ENCODE measurements around the gene RFNG. TPM values are rescaled to one million over a fixed set of nuclear protein-coding genes. Genes with fewer than 3 reads are reported as not detected.

RFNG gene
- total RNA-seq, 1 donor, result 46.3 TPM

DNA sequence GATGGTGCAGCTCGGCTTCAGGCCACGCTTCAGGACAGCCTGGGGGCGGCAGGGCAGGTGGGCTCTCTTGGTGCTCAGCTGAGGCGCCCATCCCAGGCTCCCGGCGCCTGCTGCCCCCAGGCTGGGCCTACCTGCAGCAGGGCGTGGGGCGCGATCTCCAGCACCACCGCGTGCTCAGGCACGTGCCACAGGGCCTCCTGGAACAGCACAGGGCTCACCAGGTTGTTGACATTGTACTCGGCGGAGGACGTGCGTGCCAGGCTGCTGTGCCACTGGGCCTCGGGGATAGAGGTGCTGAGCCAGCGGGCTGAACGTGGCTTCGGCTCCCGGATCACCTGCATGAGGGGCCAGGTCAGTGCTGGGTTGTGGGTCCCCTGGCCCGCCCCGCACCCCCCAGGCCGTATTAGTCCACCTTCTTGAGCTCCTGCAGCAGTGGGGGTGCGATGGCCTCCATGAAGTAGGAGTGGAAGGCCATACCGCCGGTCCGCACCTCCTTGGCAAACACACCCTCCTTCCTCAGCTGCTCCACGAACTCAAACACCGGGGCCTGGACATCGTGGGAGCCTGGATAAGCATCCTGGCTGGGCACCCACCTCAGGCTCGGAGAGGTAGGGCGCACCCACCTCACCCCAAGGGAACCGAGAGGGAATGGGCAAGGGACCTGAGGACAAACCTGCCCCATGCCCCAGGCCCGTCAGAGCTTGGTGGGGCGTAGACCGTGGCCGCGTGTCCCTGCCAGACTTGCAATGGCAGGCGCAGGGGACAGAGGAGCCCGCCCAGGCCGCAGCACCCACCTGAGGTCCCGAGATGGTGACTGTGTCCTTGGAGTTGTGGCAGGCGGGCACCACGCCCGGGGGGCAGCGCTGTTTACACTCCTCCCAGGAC is 37.5 kb upstream of the RFNG start:
- peaks cover 4% of the 10 kb centered on the region for H4K20me1 ChIP-seq (ENCODE audit: insufficient read depth, low read length)
- no peaks in the 10 kb centered on the region for H3K9me3 ChIP-seq (ENCODE audit: low read depth, low read length)
- no peaks in the 10 kb centered on the region for H3K27me3 ChIP-seq (ENCODE audit: insufficient read depth, low read length)
- TF ChIP-seq, protein P1, sequence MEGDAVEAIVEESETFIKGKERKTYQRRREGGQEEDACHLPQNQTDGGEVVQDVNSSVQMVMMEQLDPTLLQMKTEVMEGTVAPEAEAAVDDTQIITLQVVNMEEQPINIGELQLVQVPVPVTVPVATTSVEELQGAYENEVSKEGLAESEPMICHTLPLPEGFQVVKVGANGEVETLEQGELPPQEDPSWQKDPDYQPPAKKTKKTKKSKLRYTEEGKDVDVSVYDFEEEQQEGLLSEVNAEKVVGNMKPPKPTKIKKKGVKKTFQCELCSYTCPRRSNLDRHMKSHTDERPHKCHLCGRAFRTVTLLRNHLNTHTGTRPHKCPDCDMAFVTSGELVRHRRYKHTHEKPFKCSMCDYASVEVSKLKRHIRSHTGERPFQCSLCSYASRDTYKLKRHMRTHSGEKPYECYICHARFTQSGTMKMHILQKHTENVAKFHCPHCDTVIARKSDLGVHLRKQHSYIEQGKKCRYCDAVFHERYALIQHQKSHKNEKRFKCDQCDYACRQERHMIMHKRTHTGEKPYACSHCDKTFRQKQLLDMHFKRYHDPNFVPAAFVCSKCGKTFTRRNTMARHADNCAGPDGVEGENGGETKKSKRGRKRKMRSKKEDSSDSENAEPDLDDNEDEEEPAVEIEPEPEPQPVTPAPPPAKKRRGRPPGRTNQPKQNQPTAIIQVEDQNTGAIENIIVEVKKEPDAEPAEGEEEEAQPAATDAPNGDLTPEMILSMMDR (IDR thresholded peaks at IDR 0.05; ENCODE audit: extremely low read depth, low read depth, low read length), result no peak
- H3K36me3 ChIP-seq (ENCODE audit: insufficient read depth, low read length), result peaks cover 54% of the 10 kb centered on the region
- H3K4me1 ChIP-seq (ENCODE audit: insufficient read depth, low read length), result no peaks in the 10 kb centered on the region
- no peak overlapping the region for H3K4me3 ChIP-seq (ENCODE audit: insufficient read depth, low read length)
- H3K79me2 ChIP-seq (ENCODE audit: insufficient read depth, low read length), result peaks cover 9% of the 10 kb centered on the region
- no peak overlapping the region for H3K27ac ChIP-seq (ENCODE audit: low read depth, low read length)
- no peak overlapping the region for H2AFZ ChIP-seq (ENCODE audit: low read length)
- H3K4me2 ChIP-seq (ENCODE audit: insufficient read depth, low read length), result no peak overlapping the region
- DNase-seq (ENCODE audit: insufficient read length, low spot score, missing footprints), result peak; percentile 89

DNA sequence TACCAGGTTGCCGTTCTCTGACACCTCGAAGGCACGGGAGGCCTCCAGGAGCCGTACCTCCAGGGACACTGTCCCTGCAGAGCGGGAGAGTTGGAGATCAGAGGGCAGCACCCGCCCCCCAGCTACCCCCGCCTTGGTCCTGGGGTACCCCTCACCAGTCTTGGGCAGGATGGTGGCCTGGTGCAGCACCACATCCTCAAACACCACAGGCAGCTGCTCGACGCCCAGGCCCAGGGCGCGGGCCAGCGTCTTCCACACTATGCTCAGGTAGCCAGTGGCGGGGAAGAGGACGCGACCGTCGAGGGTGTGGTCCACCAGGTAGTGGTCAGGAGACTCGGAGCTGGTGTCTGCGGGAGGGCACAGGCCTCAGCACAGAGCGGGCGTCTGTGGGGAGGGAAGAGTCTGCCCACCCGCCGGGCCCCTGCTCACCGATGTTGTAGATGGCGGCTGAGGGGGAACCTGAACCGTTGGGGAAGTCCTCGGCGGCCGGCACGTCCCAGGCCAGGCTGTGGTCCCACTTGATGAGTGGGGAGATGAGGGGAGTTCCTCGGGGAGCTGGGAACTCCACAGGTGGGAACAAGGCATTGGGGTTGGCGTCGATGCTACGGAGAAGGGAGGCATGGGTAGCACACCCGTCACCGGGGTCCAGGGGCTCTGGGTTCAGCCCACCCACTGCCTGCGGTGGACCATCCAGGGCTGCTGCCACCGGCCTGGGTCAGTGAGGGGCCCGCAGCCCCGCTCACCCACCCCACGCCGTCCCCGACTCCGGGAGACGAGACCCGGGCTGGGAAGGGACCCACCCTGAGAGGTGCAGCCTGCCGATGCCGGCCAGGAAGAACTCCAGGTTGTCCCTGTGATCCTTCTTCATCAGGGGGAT is 36.6 kb upstream of the RFNG start:
- peaks cover 1% of the 10 kb centered on the region for H4K20me1 ChIP-seq (ENCODE audit: insufficient read depth, low read length)
- H3K27me3 ChIP-seq (ENCODE audit: insufficient read depth, low read length), result no peaks in the 10 kb centered on the region
- TF ChIP-seq, protein P1 (IDR thresholded peaks at IDR 0.05; ENCODE audit: extremely low read depth, low read depth, low read length), result no peak
- H3K36me3 ChIP-seq (ENCODE audit: insufficient read depth, low read length), result peaks cover 50% of the 10 kb centered on the region
- no peaks in the 10 kb centered on the region for H3K4me1 ChIP-seq (ENCODE audit: insufficient read depth, low read length)
- no peak overlapping the region for H3K4me3 ChIP-seq (ENCODE audit: insufficient read depth, low read length)
- H2AFZ ChIP-seq (ENCODE audit: low read length), result no peak overlapping the region
- H3K27ac ChIP-seq (ENCODE audit: low read depth, low read length), result no peak overlapping the region
- DNase-seq (ENCODE audit: insufficient read length, low spot score, missing footprints), result peak; percentile 90
- H3K4me2 ChIP-seq (ENCODE audit: insufficient read depth, low read length), result no peak overlapping the region
- peaks cover 2% of the 10 kb centered on the region for H3K79me2 ChIP-seq (ENCODE audit: insufficient read depth, low read length)
- H3K9me3 ChIP-seq (ENCODE audit: low read depth, low read length), result no peaks in the 10 kb centered on the region

DNA sequence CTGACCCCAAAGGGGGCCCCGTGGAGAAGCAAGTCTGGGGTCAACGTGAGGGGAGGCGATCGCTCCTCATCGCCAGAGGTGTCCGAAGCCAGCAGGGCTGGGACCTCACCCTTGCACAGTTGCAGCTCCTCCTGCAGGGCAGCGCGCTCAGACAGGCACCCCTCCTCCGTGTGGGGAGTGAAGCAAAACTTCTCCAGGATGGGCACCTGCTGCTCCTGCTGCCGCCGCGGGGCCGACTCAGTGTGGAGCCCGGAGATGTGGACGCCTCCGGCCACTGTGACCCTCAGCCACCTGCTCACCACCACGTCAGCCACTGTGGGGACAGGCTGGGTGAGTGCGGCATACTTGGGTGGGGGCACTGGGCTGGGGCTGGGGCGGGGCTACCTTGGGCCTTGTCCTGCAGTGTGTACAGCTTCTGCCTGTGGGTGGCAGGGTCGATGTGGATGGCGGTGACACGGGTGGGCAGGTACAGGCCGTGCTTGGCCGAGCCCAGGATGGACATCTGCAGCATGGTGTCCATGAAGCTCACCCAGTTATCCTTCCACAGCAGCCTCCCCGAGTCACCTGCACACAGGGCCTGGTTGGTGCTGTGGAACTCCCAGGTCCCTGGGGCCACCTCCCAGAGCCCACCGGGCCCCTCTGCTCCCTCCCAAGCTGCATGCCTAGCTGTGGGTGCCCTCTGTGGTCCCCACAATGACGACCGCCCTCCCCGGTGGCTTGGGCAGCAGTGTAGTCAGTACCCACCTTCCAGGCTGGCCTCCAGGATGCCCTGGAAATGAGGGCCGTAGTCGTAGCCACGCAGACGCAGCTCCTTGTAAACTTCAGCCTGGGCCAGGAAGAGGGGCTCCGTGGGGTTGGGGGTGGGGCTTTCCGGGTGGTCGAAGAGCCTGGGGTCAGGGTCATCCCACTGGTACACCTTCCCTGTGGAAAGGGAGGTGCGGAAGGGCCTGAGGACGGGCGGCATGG is 35.6 kb upstream of the RFNG start:
- Histone ChIP-seq H4K20me1 (ENCODE audit: insufficient read depth, low read length) (no peaks in the 10 kb centered on the region), H3K36me3 (ENCODE audit: insufficient read depth, low read length) (peaks cover 55% of the 10 kb centered on the region)

More for the DNA sequence above, 35.6 kb upstream of the RFNG start:
- TF ChIP-seq, protein P1 (IDR thresholded peaks at IDR 0.05; ENCODE audit: extremely low read depth, low read depth, low read length), result no peak
- Histone ChIP-seq H3K4me3 (ENCODE audit: insufficient read depth, low read length) (no peak overlapping the region), H2AFZ (ENCODE audit: low read length) (no peak overlapping the region), H3K27me3 (ENCODE audit: insufficient read depth, low read length) (no peaks in the 10 kb centered on the region), H3K27ac (ENCODE audit: low read depth, low read length) (no peak overlapping the region), H3K4me2 (ENCODE audit: insufficient read depth, low read length) (no peak overlapping the region), H3K79me2 (ENCODE audit: insufficient read depth, low read length) (no peaks in the 10 kb centered on the region), H3K4me1 (ENCODE audit: insufficient read depth, low read length) (no peaks in the 10 kb centered on the region), H3K9me3 (ENCODE audit: low read depth, low read length) (no peaks in the 10 kb centered on the region)
- peak; percentile 92 for DNase-seq (ENCODE audit: insufficient read length, low spot score, missing footprints)
